ENCODE measurements around the gene GPR32.
"Not testable (repeated sequence)": the region's sequence is repeated elsewhere in the genome, so short reads cannot be mapped to it uniquely, and the experiment has no call there.

Gene GPR32

GRCh38 chr19:50770164-50770563 is at the start of gene GPR32:
Gene GPR32, plus strand, starts transcription at chr19:50770464. Its CDS starts 137 bp downstream, at chr19:50770601.
- in situ Hi-C loops (cut with HindIII; ENCODE audit: low sequenced_read_pairs) = not testable (repeated sequence)

GRCh38 chr19:50720921-50721381 is 49.3 kb upstream of the GPR32 start:
- in situ Hi-C loops (cut with HindIII; ENCODE audit: low sequenced_read_pairs) = no loop called here

- in situ Hi-C loops (cut with HindIII; ENCODE audit: low sequenced_read_pairs) = no loop called here
These were observed 48.7 kb upstream of the GPR32 start for GRCh38 chr19:50721441-50722137.

GRCh38 chr19:50722201-50723013 is 47.9 kb upstream of the GPR32 start:
- in situ Hi-C loops (cut with HindIII; ENCODE audit: low sequenced_read_pairs) = no loop called here

GRCh38 chr19:50723069-50723468 is 47.2 kb upstream of the GPR32 start, which contains the start of gene CLEC11A:
Gene CLEC11A, plus strand, starts transcription at chr19:50723364. Its CDS starts 162 bp downstream, at chr19:50723526.
- in situ Hi-C loops (cut with HindIII; ENCODE audit: low sequenced_read_pairs) = no loop called here

GRCh38 chr19:50723735-50724521 is 46.3 kb upstream of the GPR32 start:
- in situ Hi-C loops (cut with HindIII; ENCODE audit: low sequenced_read_pairs) = no loop called here

GRCh38 chr19:50724522-50725217 is 45.6 kb upstream of the GPR32 start:
- in situ Hi-C loops (cut with HindIII; ENCODE audit: low sequenced_read_pairs) = no loop called here

GRCh38 chr19:50725218-50725910 is 44.9 kb upstream of the GPR32 start:
- in situ Hi-C loops (cut with HindIII; ENCODE audit: low sequenced_read_pairs) = no loop called here

- in situ Hi-C loops (cut with HindIII; ENCODE audit: low sequenced_read_pairs) = no loop called here
These were observed 44.4 kb upstream of the GPR32 start for GRCh38 chr19:50725911-50726230.

GRCh38 chr19:50728084-50728737 is 42.1 kb upstream of the GPR32 start:
- in situ Hi-C loops (cut with HindIII; ENCODE audit: low sequenced_read_pairs) = no loop called here

GRCh38 chr19:50729894-50730293 is 40.4 kb upstream of the GPR32 start:
- in situ Hi-C loops (cut with HindIII; ENCODE audit: low sequenced_read_pairs) = no loop called here

- in situ Hi-C loops (cut with HindIII; ENCODE audit: low sequenced_read_pairs) = no loop called here
These were observed 34.4 kb upstream of the GPR32 start for GRCh38 chr19:50735869-50736268.

- in situ Hi-C loops (cut with HindIII; ENCODE audit: low sequenced_read_pairs) = no loop called here
These were observed 33.9 kb upstream of the GPR32 start for GRCh38 chr19:50736338-50736737.

GRCh38 chr19:50739132-50739913 is 30.9 kb upstream of the GPR32 start:
- in situ Hi-C loops (cut with HindIII; ENCODE audit: low sequenced_read_pairs) = no loop called here

- in situ Hi-C loops (cut with HindIII; ENCODE audit: low sequenced_read_pairs) = no loop called here
These were observed 30.3 kb upstream of the GPR32 start for GRCh38 chr19:50739914-50740426.

- in situ Hi-C loops (cut with HindIII; ENCODE audit: low sequenced_read_pairs) = no loop called here
These were observed 28.9 kb upstream of the GPR32 start for GRCh38 chr19:50741179-50741933.

- in situ Hi-C loops (cut with HindIII; ENCODE audit: low sequenced_read_pairs) = no loop called here
These were observed 26.7 kb upstream of the GPR32 start for GRCh38 chr19:50743537-50743936.

- in situ Hi-C loops (cut with HindIII; ENCODE audit: low sequenced_read_pairs) = no loop called here
These were observed 25.0 kb upstream of the GPR32 start for GRCh38 chr19:50745221-50745620.

All from DLD1 (cell line).